OCI-LY1 (cell line): ENCODE data around the gene STX8.

Experiments
- CTCF ChIP-seq: fragments of 200-600 bp; sonication (generic), shearing (Covaris generic); IDR thresholded peaks from 2 replicates; pipeline ENCODE4 v1.5.1; 2017; ENCODE audit warnings: mild to moderate bottlenecking, antibody characterized with exemption, low read length, moderate library complexity, mixed read lengths
- EZH2 ChIP-seq: fragments of 200-600 bp; sonication (generic), shearing (Covaris generic); IDR thresholded peaks from 2 replicates; pipeline ENCODE4 v1.8.0; 2017; ENCODE audit warnings: borderline replicate concordance, mixed run types, mild to moderate bottlenecking, antibody characterized with exemption, low read length, moderate library complexity, mixed read lengths

GRCh38 chr17:9536061-9536460, 39.6 kb downstream of the STX8 start:
- TF ChIP-seq EZH2 (no peak), CTCF (no peak)
